HG02610 (cell line): ENCODE measurements around the gene TUBGCP6.

ENCODE experiments used
- ATAC-seq: cut with Tn5 transposase; IDR thresholded peaks from one replicate; pipeline ENCODE4 v1.9.1; 2021; ENCODE audit warnings: mild to moderate bottlenecking, moderate library complexity; ENCODE audit not compliant: unreplicated experiment

The TUBGCP6 gene

DNA sequence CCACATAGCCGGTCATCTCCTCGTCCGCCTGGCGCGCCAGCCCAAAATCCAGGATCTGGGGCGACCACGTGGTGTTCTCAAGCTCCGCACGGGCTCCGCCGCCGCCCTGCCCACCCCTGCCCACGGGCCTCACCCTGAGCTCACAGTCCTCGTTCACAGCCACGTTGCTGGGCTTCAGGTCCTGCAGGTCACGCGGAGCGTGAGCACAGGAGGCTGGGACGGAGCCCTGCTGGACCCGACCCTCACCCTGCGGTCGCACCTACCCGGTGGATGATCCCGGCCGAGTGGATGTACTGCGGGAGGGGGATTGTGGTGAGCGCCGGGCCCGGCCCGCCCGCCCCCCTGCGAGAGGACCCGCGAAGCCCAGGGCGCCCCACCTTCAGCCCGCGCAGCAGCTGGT lies 22.2 kb upstream of the TUBGCP6 start:
- no peak for ATAC-seq

DNA sequence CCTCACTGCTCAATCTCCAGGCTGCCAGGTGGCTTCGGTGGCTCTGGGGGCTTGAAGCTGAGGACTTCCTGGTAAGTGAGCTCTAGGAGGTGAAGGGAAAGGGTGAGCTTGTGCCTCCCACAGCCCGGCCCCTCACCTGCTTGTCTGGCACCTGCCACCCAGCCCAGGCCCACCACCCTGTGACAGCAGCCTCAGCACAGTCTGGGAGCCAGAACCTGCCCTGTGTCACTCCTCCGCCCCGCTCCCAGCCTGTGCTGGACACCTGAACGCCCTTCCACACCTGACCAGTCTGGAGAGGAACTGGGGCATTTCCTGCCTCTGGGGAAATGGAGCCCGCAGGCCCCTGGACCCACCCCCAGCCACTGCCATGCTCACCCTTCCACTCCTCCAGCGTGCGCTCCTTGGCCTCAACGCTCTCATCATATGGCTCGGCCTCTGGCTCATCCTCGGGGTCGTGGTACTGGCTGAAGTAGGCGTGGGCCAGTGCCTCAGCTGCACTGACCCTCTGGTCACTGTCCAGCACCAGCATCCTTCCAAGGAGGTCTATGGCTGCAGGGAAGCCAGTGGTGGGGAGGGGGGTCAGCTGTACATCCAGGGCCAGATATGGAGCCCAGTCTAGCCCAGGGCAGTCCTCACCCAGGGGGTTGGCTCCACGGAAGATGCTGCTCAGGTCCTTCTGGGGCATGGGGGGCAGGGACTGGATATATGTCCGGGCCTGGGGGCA lies 20.3 kb upstream of the TUBGCP6 start:
- ATAC-seq = no peak

DNA sequence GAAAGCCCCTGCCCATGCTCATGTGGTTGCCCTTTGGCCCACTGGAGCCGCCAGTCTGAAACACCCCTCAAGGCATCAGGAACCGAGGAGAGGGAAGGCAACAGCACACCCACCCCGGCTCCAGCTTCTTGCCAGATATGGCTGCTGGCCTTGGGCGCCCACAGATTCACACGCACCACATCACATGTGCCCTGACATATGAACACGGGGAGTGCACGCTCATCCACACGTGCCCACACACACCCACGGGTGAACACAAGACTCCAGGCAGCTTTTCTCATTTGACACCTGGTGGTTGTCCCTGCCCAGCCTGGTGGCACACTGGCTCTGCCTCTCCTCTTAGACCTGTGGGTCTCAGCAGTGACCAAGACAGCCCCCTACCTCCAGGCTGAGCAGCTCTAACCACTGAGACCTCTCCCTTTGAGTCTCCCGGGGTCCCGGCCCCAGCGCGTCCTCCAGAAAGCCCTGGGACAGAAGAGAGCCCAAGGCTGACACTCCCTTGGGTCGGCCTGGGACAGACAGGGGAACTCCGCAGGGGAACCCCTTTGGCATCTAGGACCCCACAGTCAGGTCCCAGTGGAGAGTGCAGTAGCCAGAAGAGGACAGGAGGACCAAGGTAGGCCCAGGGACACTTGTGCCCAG lies 19.4 kb upstream of the TUBGCP6 start:
- no peak for ATAC-seq

DNA sequence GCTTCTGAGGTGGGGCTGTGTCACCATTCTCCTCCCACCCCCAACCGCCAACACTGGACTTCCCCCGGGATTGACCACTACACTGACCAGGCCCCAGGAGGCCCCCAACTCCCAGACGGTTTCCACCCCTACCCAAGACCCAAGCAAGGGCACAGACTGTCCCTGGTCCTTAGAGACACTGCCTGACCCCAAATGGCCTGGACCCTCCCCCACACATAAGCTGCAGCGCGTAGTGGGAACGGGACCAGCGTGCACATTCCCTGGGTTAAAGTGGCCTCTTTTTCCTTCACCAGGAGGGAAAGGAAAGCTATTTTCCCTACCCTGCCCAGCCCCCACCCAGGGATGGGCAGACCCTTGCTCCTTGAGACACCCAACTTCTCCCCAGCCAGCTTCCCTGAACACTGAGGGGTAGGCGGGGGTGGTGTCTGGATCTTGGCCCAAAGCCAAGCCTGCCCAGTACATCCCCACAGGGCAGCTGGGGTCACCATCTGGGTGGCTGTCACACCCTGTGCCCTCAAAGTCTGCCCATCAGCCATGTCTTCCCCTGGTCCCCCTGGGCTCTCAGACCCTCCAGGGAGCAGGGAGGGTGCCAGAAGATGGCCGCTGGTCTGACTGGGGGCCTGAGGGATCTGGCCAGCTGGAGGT lies 18.3 kb upstream of the TUBGCP6 start:
- ATAC-seq = no peak

DNA sequence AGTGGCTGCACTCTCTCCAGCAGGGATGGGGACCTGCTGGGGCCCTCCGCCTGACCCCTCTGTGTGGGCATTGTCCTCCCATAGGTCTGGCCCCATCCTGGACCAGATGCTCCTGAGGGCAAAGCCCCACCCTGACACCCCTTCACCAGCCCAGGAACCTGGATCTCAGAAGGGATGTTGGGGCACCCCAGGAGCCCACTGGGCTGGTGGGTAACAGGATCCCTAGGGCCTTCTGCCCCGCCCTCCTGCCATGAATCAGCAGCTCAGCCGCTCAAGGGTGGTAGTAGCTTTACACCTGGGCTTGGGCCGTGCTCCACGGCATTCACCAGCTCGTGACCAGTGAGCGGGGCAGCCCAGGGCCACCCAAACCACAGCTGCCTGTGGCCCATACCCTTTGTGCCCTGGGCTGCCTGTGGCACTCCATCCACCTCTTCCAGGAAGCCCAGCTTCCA lies 17.7 kb upstream of the TUBGCP6 start:
- no peak for ATAC-seq

DNA sequence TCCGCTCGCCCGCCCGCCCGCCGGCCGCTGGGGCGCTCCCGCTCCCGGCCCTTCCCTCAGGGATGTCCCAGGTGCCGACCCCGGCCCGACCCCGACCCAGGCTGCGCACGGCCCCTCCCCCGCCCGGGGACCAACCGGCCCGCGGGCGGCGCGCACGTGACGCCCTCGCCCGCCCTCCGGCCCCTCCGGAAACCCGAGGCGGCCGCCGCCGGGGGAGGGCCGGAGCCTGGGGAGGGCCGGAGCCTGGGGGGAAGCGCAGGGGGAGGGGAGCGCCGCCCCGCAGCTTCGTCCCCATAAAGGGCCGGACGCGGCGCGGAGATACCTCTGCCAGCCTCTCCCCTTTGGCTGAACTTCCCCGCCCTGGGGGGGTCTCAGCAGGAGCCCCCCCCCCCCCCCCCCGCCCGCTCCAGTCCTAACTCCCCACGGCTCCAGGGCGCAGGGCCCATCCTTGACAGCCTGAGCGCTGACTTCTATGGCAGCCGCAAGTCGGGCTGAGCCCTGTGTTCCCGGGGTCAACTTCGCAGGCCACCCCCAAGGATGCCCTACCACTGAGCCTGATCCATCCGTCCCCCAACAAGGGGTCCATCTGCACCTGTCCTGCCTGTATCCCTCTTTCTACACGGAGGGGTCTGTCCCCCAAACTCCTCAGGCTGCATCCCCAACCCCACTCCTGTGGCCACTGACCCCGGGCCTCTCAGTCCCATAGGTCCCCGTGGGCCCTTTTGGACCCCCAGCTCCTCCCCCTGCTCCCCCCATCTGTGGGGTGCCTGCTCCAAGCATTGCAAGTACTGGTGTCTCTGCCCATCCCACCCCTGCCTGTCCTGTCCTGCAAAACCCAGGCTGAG lies 17.0 kb upstream of the TUBGCP6 start, which contains the start of gene MAPK12:
TSS of gene MAPK12 (minus strand) at position 69 of the 845 bp plus-strand sequence. CDS start 174 bp downstream, outside the sequence.
- ATAC-seq = no peak

DNA sequence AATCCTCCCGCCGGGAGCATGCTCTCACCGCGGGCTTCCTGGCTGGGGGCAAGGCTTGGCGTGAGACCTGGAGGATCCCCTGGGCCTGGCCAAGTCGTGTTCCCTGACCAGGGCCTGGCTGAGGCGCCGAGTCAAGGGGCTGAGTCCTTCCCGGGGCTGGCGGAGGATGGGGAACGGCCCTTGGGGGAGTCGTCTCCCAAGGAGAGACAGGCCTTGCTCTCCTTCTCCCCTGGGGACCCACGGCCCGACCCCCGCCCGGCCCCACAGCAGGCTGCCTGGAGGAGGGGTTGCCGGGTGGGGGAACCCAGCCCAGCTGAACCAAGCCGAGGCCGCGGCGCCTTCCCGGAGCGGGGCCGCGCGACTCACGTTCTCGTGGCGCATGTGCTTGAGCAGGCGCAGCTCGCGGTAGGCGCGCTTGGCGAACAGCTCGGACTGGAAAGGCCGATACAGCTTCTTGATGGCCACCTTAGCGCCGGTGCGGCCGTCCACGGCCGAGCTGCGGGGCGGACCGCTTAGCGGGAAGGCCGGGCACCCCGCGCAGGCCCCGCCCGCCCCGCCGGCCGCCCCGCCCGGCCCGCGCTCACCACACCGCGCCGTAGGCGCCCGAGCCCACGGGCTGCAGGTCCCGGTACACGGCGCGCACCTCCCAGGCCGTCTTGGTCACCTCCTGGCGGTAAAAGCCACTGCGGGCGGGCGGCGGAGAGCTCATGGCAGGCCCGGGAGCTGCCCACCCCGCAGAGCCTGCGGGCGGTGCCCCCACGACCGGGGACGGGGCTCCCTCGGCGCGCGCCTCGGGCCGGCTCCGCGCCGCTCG lies 16.2 kb upstream of the TUBGCP6 start:
- no peak for ATAC-seq

DNA sequence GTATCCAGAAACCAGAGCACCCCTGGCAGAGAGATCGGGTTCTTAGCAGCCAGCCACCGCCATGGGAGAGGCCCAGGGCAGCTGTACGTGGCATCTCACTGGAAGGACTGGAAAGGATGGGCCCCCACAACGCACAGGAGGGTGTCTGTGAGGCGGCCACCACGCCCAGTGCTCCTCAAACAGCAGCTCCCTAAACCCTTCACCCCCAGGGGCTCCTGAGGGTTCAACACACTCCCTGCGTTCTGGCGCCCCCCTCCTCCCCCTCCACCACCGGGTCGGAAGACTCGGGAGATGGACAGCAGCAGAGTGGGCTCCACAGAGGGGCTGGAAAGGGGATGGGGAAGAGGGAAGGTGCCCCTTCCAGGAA lies 15.6 kb upstream of the TUBGCP6 start:
- ATAC-seq = no peak

DNA sequence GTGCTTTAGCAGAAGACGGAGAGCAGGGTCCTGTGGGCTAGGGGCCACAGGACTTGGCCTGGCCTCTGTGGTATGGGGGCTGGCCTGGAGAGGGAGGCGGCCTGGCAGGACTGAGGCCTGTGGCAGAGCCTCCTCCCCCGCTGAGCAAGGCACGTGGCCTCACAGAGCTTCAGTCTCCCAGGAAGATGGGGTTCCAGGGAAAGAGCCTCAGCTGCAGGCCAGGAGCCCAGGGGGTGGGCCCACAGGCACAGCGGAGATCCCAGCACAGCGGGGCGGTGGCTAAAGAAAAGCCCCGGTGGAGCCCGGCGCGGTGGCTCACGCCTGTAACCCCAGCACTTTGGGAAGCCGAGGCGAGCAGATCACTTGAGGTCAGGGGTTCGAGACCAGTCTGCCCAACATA lies 14.5 kb upstream of the TUBGCP6 start:
- no peak for ATAC-seq

DNA sequence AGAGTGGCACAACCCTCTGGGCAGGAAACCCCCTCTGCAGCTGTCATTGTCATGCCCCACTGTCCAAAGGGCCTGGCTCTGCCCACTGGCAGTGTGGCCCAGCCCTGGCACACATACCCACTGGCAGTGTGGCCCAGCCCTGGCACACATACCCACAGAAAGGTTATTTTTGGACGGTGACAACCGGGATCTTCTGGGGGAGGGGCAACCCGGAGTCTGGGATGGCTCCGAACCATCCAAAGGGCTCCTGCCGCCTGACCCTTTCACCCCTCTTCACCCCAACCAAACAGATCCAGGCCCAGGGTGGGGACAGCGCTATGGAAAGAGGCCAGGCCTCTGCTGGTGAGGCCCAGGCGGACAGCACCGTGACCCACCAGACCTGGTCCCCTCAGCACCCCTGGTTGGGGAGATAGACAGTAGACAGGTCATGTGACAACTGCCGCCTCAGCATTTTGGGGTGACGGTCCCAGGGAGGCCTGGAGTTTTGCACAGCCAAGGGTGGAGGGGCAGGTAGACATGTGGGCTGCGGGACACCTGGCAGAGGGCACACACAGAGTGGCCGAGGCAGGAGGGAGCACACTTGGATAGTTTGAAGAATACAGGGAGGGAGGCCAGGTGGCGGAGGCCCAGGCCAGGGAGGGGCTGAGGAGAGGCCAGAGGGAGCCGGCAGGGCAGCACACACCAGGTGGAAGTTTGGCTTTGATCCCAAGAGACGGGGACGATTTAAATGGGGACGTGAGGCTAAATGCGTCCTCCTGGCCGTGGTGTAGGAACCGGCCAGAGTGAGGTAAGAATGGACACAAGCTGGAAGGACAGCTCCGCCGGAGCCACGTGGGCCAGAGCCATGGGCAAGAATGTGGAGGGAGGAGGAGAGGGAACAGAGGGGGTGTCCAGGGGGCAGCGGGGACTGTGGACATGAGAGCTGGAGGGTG lies 13.8 kb upstream of the TUBGCP6 start:
- ATAC-seq = no peak

DNA sequence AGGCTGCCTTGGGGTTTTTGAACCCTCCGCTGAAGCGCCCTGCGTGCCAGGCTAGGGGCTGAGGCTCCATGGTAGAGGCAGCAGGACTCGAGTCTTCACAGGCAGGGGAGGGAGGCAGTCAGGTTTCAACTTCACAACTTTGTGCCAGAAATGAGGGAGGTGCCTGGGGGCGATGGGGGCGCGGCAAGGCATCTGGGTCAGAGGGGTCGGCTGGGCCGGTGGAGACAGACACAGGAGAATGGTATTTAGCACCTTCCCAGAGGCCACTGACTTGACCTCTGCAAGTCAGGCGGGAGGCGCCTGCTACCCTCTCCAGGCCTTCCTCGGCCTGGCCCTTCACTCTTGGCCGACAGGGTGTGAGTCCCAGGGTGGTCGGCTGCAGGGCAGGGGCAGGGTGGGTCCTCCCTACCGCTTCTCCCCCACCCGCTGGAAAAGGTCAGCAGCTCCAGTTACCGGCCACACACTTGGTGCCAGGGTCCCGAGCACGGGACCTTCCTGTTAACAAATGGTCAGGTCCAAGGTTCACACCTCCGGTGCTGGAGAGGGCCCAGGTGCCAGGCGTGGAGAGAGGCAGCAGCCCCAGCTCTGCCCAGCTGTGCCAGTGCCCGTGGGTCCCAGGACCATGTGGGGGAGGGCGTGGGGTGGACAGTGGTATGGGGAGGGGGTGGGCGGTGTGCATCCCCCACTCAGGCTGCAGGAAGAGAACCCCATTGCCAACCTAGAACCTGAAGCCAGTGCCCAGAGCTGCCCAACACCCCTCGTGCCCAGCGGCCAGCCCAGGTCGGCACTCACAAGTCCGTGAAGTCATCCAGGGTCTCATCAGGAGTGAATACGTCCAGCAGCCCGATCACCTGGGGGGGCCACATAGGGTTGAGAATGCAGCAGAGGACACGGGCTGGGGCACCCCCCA lies 12.9 kb upstream of the TUBGCP6 start:
- no peak for ATAC-seq

DNA sequence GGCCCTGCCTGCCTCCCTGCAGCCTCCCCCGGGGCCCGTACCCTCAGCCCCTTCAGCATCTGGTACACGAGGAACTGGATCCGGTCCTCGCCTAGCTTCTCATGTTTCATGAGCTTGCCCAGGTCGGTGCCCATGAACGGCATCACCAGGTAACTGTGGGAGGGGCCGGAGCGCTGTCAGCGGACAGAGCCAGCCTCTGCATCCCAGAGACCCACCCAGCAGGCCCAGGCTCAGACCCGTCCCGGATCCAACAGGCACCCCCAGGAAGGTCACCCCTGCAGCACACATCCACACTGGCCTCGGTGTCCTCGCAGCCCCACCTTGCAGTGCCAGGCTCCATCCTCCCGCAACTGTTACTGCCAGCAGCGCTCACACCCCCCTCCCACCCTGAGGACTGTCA lies 12.2 kb upstream of the TUBGCP6 start:
- no peak for ATAC-seq

DNA sequence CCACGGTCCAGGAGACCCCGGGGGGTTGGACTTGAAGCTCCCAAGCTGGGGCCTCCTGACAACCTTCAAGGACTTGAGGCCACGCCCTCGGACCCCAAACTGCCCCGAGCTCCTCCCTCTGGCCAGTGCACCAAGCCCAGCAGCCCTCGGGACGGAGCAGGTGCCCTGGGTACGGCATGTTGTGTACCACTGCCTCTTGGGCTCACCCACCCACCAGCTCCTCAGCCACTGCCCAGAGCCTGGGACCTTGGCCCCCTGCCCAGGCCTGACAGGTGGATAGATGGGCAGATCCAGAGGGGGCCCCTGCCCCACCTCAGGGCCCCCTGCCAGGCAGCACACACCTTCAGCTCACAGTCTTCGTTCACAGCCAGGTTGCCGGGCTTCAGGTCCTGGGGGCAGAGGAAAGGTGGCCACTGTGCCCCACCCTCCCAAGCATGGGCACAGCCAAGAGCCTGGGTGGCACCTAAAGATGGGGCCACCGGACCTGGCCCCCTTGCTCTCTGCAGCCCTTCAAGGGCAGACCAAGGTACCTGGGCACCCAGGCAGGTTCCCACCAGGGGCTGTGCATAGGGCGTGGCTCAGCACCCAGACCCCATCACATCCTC lies 11.5 kb upstream of the TUBGCP6 start:
- no peak for ATAC-seq

DNA sequence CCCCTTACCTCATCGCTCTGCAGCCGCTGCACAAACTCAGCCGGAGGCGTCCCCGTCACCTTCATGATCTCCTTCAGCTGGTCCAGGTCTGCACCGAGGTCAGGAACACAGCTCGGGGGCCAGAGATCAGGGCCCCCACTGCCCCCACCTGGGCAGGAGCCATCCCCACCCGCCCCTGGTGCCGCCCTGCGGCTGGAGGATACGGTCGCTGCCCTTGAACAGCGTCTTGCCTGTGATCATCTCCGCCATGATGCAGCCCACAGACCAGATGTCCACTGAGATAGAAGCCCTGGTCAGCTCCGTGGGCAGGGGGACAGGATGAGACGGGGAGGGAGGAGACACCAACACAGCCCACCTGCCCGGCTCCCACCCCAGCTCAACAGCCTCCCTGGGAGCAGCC lies 10.8 kb upstream of the TUBGCP6 start:
- no peak for ATAC-seq

DNA sequence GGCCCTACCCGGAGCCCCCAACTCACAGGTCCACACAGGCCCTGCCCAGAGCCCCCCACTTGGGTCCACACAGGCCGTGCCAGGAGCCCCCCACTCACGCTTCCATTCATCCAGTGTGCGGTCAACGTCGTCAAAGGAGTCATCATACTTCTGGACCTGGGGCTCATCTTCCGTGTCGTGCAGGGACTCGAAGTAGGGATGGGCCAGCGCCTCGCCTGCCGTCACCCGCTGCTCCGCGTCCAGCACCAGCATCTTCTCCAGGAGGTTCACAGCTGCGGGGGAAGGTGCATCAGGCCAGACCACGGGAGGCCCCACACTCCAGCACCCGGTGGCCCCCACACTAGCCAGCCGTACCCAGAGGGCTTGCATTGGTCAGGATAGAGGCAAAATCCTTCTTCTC lies 10.3 kb upstream of the TUBGCP6 start:
- ATAC-seq = no peak

DNA sequence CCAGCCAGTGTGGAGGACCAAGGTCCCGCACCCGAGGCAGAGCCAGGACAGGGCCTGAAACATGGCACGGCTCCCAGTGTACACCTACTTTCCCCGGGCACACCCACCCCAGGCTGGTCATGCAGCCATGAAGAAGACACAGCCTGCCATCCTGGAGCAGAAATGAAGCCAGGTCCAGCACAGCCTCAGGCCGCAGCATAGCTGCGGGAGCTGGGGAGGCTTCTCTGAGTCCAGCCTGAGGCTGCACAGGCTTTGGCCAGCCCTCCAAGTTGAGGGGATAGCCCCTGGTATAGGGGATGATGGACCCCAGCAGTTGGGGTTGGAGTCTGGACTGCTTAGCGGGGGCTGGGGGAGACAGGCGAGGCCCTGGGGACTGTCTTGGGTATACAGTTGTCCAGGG lies 9.1 kb upstream of the TUBGCP6 start:
- ATAC-seq = no peak

DNA sequence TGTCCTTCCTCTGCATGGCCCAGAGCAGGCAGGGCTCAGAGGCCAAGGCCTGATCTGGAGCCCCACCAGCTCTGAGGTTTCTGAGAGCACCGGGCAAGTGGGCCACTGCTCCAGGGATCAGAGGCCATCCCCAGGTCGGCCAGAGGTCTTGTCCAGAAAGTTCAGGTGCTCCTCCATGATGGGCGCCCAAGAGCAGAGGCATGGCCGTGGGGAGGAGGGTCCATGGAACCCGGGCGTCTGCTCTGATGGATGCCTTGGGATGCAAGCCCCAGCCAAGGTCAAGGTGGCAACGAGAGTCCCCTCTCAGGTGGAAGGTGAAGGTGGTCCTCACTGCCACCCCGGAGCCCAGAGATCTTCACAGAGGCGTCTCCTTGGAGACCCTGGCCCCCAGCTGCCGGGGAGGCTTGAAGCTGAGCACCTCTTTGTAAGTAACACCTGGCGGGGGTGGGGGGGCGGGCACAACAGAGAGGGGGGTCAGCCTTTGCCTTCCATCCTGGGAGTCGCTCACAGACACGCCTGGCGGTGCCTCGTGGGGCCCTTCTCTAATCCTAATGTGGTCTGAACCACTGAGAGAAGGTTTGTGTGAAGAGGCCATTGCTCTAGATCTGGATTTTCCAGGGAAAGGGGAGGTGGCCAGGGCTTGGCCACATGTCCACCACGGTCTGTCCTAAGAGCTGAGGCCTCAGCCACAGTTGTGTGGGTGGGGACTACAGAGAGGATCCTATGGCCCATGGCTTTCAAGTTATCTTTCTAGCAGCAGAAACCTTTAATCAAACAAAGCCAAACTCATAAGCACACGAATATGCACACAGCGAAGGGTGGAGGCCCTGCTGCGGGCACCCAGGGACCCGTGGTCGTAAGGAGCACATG lies 8.5 kb upstream of the TUBGCP6 start:
- ATAC-seq = no peak
